Loucy (cell line): Measurements from ENCODE around the gene NUDT4B.
"Not testable (repeated sequence)": the region's sequence is repeated elsewhere in the genome, so short reads cannot be mapped to it uniquely, and the experiment has no call there.

Experiments used
- H2AFZ ChIP-seq: fragments of 200-600 bp; sonication (generic); 2 replicates; pipeline ENCODE4 v1.6.0; 2016; ENCODE audit warnings: antibody characterized with exemption, mild to moderate bottlenecking, low read length, moderate library complexity
- H3F3A ChIP-seq: fragments of 200-600 bp; 2 replicates; pipeline ENCODE4 v1.6.0; 2016; ENCODE audit warnings: antibody characterized with exemption, low read depth, mild to moderate bottlenecking
- H3K27me3 ChIP-seq: fragments of 200-600 bp; sonication (generic); 2 replicates; pipeline ENCODE4 v1.6.1; 2014; ENCODE audit warnings: low read length, mild to moderate bottlenecking; ENCODE audit not compliant: insufficient read depth, poor library complexity, severe bottlenecking
- H3K36me3 ChIP-seq: fragments of 200-600 bp; sonication (generic); 2 replicates; pipeline ENCODE4 v1.6.1; 2016; ENCODE audit warnings: low read length; ENCODE audit not compliant: insufficient read depth
- H3K4me1 ChIP-seq: fragments of 200-600 bp; sonication (generic); 2 replicates; pipeline ENCODE4 v1.5.1; 2014; ENCODE audit warnings: low read length, mild to moderate bottlenecking; ENCODE audit not compliant: insufficient read depth, poor library complexity, severe bottlenecking
- H3K4me2 ChIP-seq: fragments of 200-600 bp; sonication (generic); 2 replicates; pipeline ENCODE4 v1.6.0; 2014; ENCODE audit warnings: antibody characterized with exemption, low read length, low read depth, mild to moderate bottlenecking; ENCODE audit not compliant: poor library complexity, severe bottlenecking
- H3K4me3 ChIP-seq: fragments of 200-600 bp; sonication (generic); 2 replicates; pipeline ENCODE4 v1.5.1; 2014; ENCODE audit warnings: low read length, mild to moderate bottlenecking, mixed read lengths; ENCODE audit not compliant: poor library complexity, severe bottlenecking
- H3K79me2 ChIP-seq: fragments of 200-600 bp; sonication (generic); 2 replicates; pipeline ENCODE4 v1.6.1; 2014; ENCODE audit warnings: low read length; ENCODE audit not compliant: insufficient read depth
- H3K9ac ChIP-seq: fragments of 200-600 bp; sonication (generic); 2 replicates; pipeline ENCODE4 v1.6.0; 2014; ENCODE audit warnings: mild to moderate bottlenecking, low read depth, low read length, moderate library complexity; ENCODE audit not compliant: poor library complexity, severe bottlenecking
- H3K9me2 ChIP-seq: fragments of 200-600 bp; sonication (generic); replicated peaks from 2 replicates; pipeline ENCODE4 v1.6.1; 2016; ENCODE audit warnings: low read depth, low read length, mixed read lengths
- H3K9me3 ChIP-seq: fragments of 200-600 bp; sonication (generic); 2 replicates; pipeline ENCODE4 v1.6.1; 2014; ENCODE audit warnings: mild to moderate bottlenecking, antibody characterized with exemption, low read length, low read depth; ENCODE audit not compliant: insufficient read depth
- H4K20me1 ChIP-seq: fragments of 200-600 bp; sonication (generic); 2 replicates; pipeline ENCODE4 v1.6.0; 2014; ENCODE audit warnings: antibody characterized with exemption, low read length, mild to moderate bottlenecking; ENCODE audit not compliant: insufficient read depth, poor library complexity, severe bottlenecking

Gene NUDT4B

DNA sequence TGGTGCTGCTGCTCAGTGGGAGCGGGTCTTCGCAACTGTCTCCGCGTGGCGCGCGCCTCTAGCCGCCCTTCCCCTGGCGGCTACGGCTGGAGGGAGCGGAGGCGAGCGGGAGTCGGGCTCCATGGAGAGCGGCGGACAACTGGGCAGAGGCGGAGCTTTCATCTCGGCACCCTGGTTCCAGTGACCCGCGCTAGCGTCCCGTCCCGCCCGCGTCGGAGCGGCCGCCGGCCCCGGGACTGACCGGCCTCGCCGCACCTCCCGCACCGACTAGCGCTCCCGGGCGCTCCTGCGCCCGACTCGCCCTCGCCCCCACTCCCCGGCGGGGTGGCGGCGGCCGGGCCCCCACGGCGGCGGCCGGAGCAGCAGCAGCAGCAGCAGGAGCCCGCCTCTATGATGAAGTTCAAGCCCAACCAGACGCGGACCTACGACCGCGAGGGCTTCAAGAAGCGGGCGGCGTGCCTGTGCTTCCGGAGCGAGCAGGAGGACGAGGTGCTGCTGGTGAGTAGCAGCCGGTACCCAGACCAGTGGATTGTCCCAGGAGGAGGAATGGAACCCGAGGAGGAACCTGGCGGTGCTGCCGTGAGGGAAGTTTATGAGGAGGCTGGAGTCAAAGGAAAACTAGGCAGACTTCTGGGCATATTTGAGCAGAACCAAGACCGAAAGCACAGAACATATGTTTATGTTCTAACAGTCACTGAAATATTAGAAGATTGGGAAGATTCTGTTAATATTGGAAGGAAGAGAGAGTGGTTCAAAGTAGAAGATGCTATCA, at the start of gene NUDT4B:
TSS of gene NUDT4B (plus strand) at position 212 of the 772 bp plus-strand sequence. CDS start at position 391, 179 bp downstream.
- H3K9me2 ChIP-seq, H3K27me3 ChIP-seq, H3F3A ChIP-seq, H3K79me2 ChIP-seq, H2AFZ ChIP-seq, H3K4me1 ChIP-seq, H3K9me3 ChIP-seq, H3K9ac ChIP-seq, H3K4me3 ChIP-seq, H3K36me3 ChIP-seq, H4K20me1 ChIP-seq, H3K4me2 ChIP-seq: not testable (repeated sequence)

DNA sequence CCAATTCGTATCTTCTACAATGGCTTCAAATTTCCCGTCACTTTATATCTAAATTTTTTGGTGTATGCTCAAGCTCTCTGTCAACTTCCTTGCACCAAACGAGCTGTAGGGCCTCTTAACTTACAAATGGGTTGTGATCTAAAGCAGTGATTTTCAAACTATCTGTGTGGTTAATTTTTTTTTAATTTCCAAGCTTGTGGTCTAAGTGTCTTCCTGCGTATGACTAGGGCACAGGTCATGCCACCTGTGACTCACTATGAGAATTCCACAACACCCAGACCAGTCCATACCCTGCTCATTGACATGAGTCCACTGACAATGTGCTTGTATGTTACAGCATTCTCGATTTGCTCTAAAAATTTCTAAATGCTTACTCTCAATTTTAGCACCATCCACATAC, 49.2 kb upstream of the NUDT4B start:
- not testable (repeated sequence) for H3K4me3 ChIP-seq, H3F3A ChIP-seq, H4K20me1 ChIP-seq, H3K9me2 ChIP-seq, H3K79me2 ChIP-seq, H2AFZ ChIP-seq, H3K4me1 ChIP-seq, H3K27me3 ChIP-seq, H3K4me2 ChIP-seq, H3K9ac ChIP-seq, H3K36me3 ChIP-seq, H3K9me3 ChIP-seq

DNA sequence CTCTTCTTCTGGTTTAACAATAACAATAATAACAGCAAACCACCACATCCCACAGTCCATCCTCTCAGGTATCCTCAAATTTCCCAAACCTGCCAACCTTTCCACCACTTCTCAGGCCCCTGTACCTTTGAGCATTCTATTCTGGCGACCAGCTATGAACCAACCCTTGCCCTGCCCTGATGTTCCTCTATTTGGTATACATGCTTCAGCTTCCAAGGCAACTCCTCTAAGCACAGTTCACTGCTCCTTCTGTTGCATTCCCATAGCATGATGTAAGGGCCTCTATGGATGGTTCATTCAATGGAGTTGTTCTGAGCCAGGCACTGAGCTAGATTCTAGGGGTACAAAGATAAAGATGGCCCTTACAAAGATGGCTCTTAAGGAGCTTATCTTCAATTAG, 46.3 kb upstream of the NUDT4B start:
- not testable (repeated sequence) for H3K4me3 ChIP-seq, H3K9me2 ChIP-seq, H3K4me2 ChIP-seq, H3K9me3 ChIP-seq, H3K79me2 ChIP-seq, H2AFZ ChIP-seq, H3K9ac ChIP-seq, H3F3A ChIP-seq, H3K36me3 ChIP-seq, H4K20me1 ChIP-seq, H3K27me3 ChIP-seq, H3K4me1 ChIP-seq

DNA sequence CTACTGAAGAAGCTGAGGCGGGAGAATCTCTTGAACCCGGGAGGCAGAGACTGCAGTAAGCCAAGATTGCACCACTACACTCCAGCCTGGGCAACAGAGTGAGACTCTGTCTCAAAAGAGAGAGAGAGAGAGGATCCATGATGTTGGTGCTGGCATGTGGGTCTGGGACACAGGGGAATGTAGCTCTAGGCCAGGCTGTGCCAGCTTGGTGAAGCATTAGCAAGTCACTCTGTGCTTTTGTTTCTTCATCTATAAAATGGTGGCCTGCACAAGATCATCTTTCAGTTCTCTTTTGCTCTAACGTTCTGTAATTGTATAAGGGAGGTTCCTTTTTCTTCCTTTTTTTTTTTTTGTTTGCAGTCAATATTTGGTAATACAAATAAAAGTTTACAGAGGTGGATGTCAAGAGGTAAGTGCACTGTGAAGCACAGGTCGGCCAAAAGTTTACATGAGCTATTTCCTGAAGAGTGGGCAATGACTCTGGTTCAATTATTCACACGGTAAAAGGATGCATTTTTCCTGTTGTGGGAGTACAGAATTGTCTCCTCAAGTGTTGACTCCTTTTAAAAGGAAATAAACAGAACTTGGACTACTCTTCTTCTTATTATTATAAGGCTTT, 44.5 kb upstream of the NUDT4B start:
- not testable (repeated sequence) for H3K9ac ChIP-seq, H3K4me1 ChIP-seq, H3K9me3 ChIP-seq

DNA sequence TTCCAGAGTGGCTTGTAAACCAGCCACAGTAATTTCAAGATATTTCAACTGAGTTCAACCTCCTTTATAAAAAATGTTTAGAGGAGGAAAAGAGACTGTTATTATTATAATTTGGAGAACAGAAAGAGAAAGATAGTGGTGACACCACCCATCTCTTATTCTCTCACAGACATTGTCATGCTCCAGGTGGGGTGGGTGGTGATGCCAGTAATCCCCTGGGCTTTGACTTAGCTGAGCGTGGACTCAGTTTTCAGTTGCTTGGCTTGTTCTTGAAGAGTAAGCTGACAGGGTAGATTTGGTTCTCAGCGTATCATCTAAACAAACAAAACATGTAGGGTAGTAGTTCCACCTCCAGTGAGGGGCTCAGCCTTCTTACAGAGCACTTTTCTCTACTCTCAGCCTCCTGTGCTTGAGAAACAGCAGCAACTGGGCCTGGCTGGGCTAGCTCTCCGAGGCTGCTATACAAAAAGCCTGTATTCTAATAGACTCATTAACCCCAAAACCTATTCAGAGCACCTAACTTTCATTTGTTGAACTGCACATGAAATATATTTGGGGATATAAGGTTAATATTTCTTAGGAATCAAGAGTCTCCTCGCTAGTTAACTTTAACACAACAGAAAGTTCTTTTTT, 43.1 kb upstream of the NUDT4B start:
- H3K9me3 ChIP-seq, H3K9ac ChIP-seq, H3K79me2 ChIP-seq, H2AFZ ChIP-seq, H3K4me3 ChIP-seq, H4K20me1 ChIP-seq, H3K9me2 ChIP-seq, H3K4me2 ChIP-seq, H3K4me1 ChIP-seq, H3K36me3 ChIP-seq, H3F3A ChIP-seq, H3K27me3 ChIP-seq: not testable (repeated sequence)

More for the DNA sequence above, 44.5 kb upstream of the NUDT4B start:
- not testable (repeated sequence) for H3K79me2 ChIP-seq, H4K20me1 ChIP-seq, H3F3A ChIP-seq, H3K27me3 ChIP-seq, H3K4me3 ChIP-seq, H3K36me3 ChIP-seq, H2AFZ ChIP-seq, H3K9me2 ChIP-seq, H3K4me2 ChIP-seq

DNA sequence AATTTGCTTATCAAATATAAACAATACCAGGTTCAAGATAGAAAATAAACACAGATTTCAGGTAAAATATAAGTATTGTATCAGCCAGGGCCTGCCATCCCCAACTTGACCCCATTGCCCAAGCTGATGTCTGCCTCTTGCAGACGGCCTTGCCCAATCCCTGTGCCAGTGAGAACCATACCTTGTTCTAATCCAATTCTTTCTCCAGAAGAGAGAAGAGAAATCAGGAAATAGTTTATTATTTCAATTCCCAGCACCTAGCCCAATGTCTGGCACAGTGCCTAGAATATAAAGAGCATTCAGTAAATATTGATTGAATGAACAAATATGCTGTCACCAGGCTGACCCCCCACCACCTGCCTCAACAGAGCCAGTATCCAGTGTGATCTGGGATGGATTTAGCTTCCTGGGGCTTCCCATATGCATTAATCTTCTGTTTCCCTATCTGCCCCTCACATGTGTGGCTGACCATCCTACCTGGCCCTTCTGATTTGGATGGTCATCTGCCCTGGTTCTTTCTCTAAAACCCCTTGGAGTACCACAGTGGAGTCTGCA, 39.7 kb upstream of the NUDT4B start:
- not testable (repeated sequence) for H3K4me1 ChIP-seq, H3K9ac ChIP-seq, H3F3A ChIP-seq, H3K9me3 ChIP-seq, H4K20me1 ChIP-seq, H3K4me2 ChIP-seq, H2AFZ ChIP-seq, H3K36me3 ChIP-seq, H3K9me2 ChIP-seq, H3K79me2 ChIP-seq, H3K4me3 ChIP-seq, H3K27me3 ChIP-seq

DNA sequence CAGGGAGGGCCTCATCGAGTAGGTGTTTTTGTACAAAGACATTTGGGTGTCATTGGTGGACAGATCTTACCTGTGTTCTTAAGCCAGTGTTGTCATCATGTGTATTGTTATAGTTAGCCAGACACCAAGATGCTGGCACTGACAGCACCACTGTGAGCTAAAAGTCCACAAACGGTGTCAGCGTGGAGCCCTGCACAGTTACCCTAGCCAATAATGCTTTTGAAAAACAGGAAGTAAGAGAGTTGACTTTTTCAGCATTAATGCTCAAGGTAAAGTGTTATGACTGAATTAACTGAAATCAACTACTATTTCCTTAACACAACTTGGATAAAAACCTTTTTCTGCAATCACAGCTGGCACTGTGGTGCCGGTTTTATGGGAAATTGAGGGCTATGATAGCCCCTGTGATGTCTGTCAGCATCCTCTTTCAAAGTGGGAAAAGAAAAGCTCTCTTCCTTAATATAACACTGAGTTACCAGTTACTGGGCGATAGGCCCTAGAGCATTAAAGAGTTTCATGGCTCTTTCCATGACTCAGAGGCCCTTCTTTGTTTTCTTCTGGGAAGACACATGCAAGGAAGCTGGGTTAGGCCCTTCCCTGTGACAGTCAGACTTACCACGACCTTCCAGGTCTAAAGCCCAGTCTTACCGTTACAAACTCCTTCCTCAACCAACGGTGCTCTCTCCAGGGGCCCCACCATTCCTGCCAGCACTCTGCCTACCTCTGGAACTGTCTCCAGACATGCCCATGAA, 37.6 kb upstream of the NUDT4B start:
- not testable (repeated sequence) for H3K79me2 ChIP-seq, H3K4me2 ChIP-seq, H3K9ac ChIP-seq, H4K20me1 ChIP-seq, H3K27me3 ChIP-seq, H2AFZ ChIP-seq, H3K36me3 ChIP-seq, H3K4me3 ChIP-seq, H3K9me2 ChIP-seq, H3F3A ChIP-seq, H3K9me3 ChIP-seq, H3K4me1 ChIP-seq
